IMR-90 (cell line): ENCODE data around the gene ENTPD1. TPM values are rescaled to one million over a fixed set of nuclear protein-coding genes. Genes with fewer than 3 reads are reported as not detected.
"Not testable (repeated sequence)": the region's sequence is repeated elsewhere in the genome, so short reads cannot be mapped to it uniquely, and the experiment has no call there.

ENCODE experiments used
- ATAC-seq: fragments of 200-7000 bp; cut with Tn5 transposase; 2 replicates; pipeline ENCODE4 v1.9.1; 2020; ENCODE audit warnings: low read depth, mild to moderate bottlenecking, moderate library complexity
- BruUV-seq: library from RNA; stranded (reverse); fragments of 400-500 nt; replicated peaks from 2 replicates; lab custom pipeline; 2021; lab: Mats Ljungman, UMichigan
- CTCF ChIA-PET: fragments of 300-600 bp; formaldehyde crosslinking; extraction: SDS; loops from one replicate; lab custom pipeline; 2021; ENCODE audit warnings: antibody characterized with exemption; lab: Yijun Ruan, JAX
- POLR2A ChIA-PET: fragments of 300-600 bp; sonication (Branson Sonifier 250); formaldehyde crosslinking; loops from one replicate; lab custom pipeline; 2022; ENCODE audit warnings: antibody characterized with exemption; ENCODE audit not compliant: unreplicated experiment; lab: Charles Lee
- DNase-seq: peaks from one replicate; pipeline ENCODE4 v3.0.0; 2013
- H2AFZ ChIP-seq: replicated peaks from 2 replicates; pipeline ENCODE3; 2013; ENCODE audit warnings: low read length, mild to moderate bottlenecking; ENCODE audit not compliant: poor library complexity
- H2AK5ac ChIP-seq: 2 replicates; pipeline ENCODE4 v1.6.1; 2013; ENCODE audit warnings: low read depth, low read length, inconsistent platforms
- H2AK9ac ChIP-seq: replicated peaks from 2 replicates; pipeline ENCODE3; 2013; ENCODE audit warnings: mild to moderate bottlenecking, low read depth, low read length, moderate library complexity; ENCODE audit not compliant: poor library complexity
- H2BK120ac ChIP-seq: 2 replicates; pipeline ENCODE4 v1.6.1; 2013; ENCODE audit warnings: low read depth, low read length, inconsistent platforms
- H2BK15ac ChIP-seq: 3 replicates; pipeline ENCODE4 v1.6.1; 2013; ENCODE audit warnings: low read depth, low read length, inconsistent platforms
- H2BK20ac ChIP-seq: 2 replicates; pipeline ENCODE4 v1.6.1; 2013; ENCODE audit warnings: low read depth, mild to moderate bottlenecking, inconsistent platforms, low read length, moderate library complexity
- H2BK5ac ChIP-seq: 2 replicates; pipeline ENCODE4 v1.6.1; 2013; ENCODE audit warnings: mild to moderate bottlenecking, low read depth, low read length, inconsistent platforms; ENCODE audit not compliant: poor library complexity, severe bottlenecking
- H3K14ac ChIP-seq: replicated peaks from 2 replicates; pipeline ENCODE4 v1.6.1; 2013; ENCODE audit warnings: low read depth, low read length, inconsistent platforms
- H3K18ac ChIP-seq: 2 replicates; pipeline ENCODE4 v1.6.1; 2013; ENCODE audit warnings: low read depth, low read length, control low read depth
- H3K23ac ChIP-seq: 2 replicates; pipeline ENCODE4 v1.6.1; 2013; ENCODE audit warnings: low read depth, low read length, inconsistent platforms
- H3K27ac ChIP-seq: 2 replicates; pipeline ENCODE4 v1.5.1; 2013; ENCODE audit warnings: mild to moderate bottlenecking, control low read depth, low read length; ENCODE audit not compliant: insufficient read depth
- H3K27me3 ChIP-seq: 2 replicates; pipeline ENCODE4 v1.6.1; 2013; ENCODE audit warnings: low read length; ENCODE audit not compliant: control insufficient read depth, insufficient read depth
- H3K36me3 ChIP-seq: 2 replicates; pipeline ENCODE4 v1.6.1; 2013; ENCODE audit warnings: low read length, mixed read lengths; ENCODE audit not compliant: control insufficient read depth, insufficient read depth
- H3K4ac ChIP-seq: 2 replicates; pipeline ENCODE4 v1.6.1; 2013; ENCODE audit warnings: low read depth, low read length, inconsistent platforms
- H3K4me1 ChIP-seq: 2 replicates; pipeline ENCODE4 v1.6.1; 2013; ENCODE audit warnings: low read length, mixed read lengths; ENCODE audit not compliant: control insufficient read depth, insufficient read depth
- H3K4me2 ChIP-seq: 2 replicates; pipeline ENCODE4 v1.6.1; 2013; ENCODE audit warnings: low read depth, mild to moderate bottlenecking, control low read depth, low read length, moderate library complexity
- H3K4me3 ChIP-seq: 2 replicates; pipeline ENCODE4 v1.5.1; 2013; ENCODE audit warnings: low read depth, mild to moderate bottlenecking, control low read depth, low read length, moderate library complexity; ENCODE audit not compliant: insufficient read depth
- H3K56ac ChIP-seq: 2 replicates; pipeline ENCODE4 v1.6.1; 2013; ENCODE audit warnings: low read length, inconsistent platforms; ENCODE audit not compliant: insufficient read depth; ENCODE audit errors: extremely low read depth
- H3K79me1 ChIP-seq, 2 experiments: 2 replicates each; pipeline ENCODE4 v1.6.1; 2013; ENCODE audit warnings: low read length in 2 of 2, inconsistent platforms in 1 of 2, low read depth in 1 of 2
- H3K9ac ChIP-seq: 2 replicates; pipeline ENCODE4 v1.6.1; 2013; ENCODE audit warnings: low read depth, low read length, control low read depth
- H3K9me1 ChIP-seq: 2 replicates; pipeline ENCODE4 v1.6.1; 2013; ENCODE audit warnings: low read length, inconsistent platforms; ENCODE audit not compliant: insufficient read depth
- H3K9me3 ChIP-seq: 2 replicates; pipeline ENCODE4 v1.6.1; 2013; ENCODE audit warnings: low read length; ENCODE audit not compliant: control insufficient read depth, insufficient read depth
- H4K20me1 ChIP-seq: 2 replicates; pipeline ENCODE4 v1.6.1; 2013; ENCODE audit warnings: low read length, inconsistent platforms; ENCODE audit not compliant: insufficient read depth
- H4K5ac ChIP-seq: 2 replicates; pipeline ENCODE4 v1.6.1; 2013; ENCODE audit warnings: mild to moderate bottlenecking, low read depth, low read length, control low read depth
- H4K8ac ChIP-seq, 2 experiments: 2 replicates each; pipeline ENCODE4 v1.6.1; 2013; ENCODE audit warnings: low read depth in 2 of 2, low read length in 2 of 2, control low read depth in 1 of 2, inconsistent platforms in 1 of 2
- H4K91ac ChIP-seq: 2 replicates; pipeline ENCODE4 v1.6.1; 2013; ENCODE audit warnings: low read depth, low read length, inconsistent platforms; ENCODE audit not compliant: insufficient read depth
- WGBS, 2 experiments: methylation state at CpG; one replicate each; pipeline versions ENCODE4 v1.1.5 to v1.1.7; 2013; ENCODE audit warnings: missing lambda C conversion rate in 2 of 2; ENCODE audit not compliant: insufficient read length in 1 of 2; ENCODE audit errors: extremely low coverage in 2 of 2; 5-methylcytosine and 5-hydroxymethylcytosine counted together
- dilution Hi-C: fragments of 300-500 bp; cut with HindIII; formaldehyde crosslinking; loops from one replicate; pipeline ENCODE4 v1.14.3; 2018; ENCODE audit warnings: low sequenced_read_pairs; ENCODE audit not compliant: unreplicated experiment
- in situ Hi-C: fragments of 300-500 bp; cut with MboI; formaldehyde crosslinking; loops from 3 replicates; pipeline ENCODE4 v1.14.3; 2019; ENCODE audit warnings: low sequenced_read_pairs, inconsistent platforms, mixed read lengths
- intact Hi-C: fragments of 100-400 bp; cut with micrococcal nuclease; formaldehyde crosslinking; loops from 2 replicates; pipeline ENCODE4 v1.10.0; 2022
- polyA plus RNA-seq, 3 experiments: library from polyadenylated mRNA; depleted of rRNA; stranded (reverse); fragments of >200 nt; gene quantifications; 2 replicates each; pipeline ENCODE4 v1.2.3, GENCODE V29; 2012; ENCODE audit warnings: low replicate concordance in 1 of 3
- total RNA-seq: library from RNA; depleted of rRNA; stranded (reverse); fragments of >200 nt; gene quantifications from 2 replicates; pipeline ENCODE4 v1.2.3, GENCODE V29; 2012

ENTPD1 gene
- total and polyA plus RNA-seq, 2 of the 4 experiments (the other 2 are of a cell fraction), result under 0.01 TPM; not detected in 1

GRCh38 chr10:95732907-95733306, 23.1 kb upstream of the ENTPD1 start:
- ATAC-seq, H3K79me1 ChIP-seq, H2BK20ac ChIP-seq, H3K56ac ChIP-seq, in situ Hi-C loops, H3K4me2 ChIP-seq, DNase-seq, intact Hi-C loops, BruUV-seq, H2BK120ac ChIP-seq, H3K27me3 ChIP-seq, H3K9ac ChIP-seq, H3K4ac ChIP-seq, H3K9me1 ChIP-seq, H3K36me3 ChIP-seq, H3K9me3 ChIP-seq, H2BK15ac ChIP-seq, dilution Hi-C loops, H2AK9ac ChIP-seq, H3K14ac ChIP-seq, POLR2A ChIA-PET, H2AFZ ChIP-seq, H3K23ac ChIP-seq, CTCF ChIA-PET, H3K4me3 ChIP-seq, H4K20me1 ChIP-seq, H3K18ac ChIP-seq, H4K5ac ChIP-seq, H2AK5ac ChIP-seq, H2BK5ac ChIP-seq, H4K8ac ChIP-seq, H3K4me1 ChIP-seq, H4K91ac ChIP-seq, H3K27ac ChIP-seq: not testable (repeated sequence)
- WGBS, 2 experiments, result no CpG with 5 or more reads among the region's 6 CpGs
